Right cardiac atrium (tissue), 5 donors: ENCODE results near the gene RPL29. TPM values are rescaled to one million over a fixed set of nuclear protein-coding genes. Genes with fewer than 3 reads are reported as not detected.

Experiments used
- ATAC-seq, 2 donors: fragments of 200-7000 bp; cut with Tn5 transposase; one replicate each; pipeline versions ENCODE4 v1.8.0 to v1.9.1; 2020; ENCODE audit warnings: moderate library complexity in 2 of 2, mild to moderate bottlenecking in 1 of 2
- DNase-seq, 3 donors: peaks; one replicate each; pipeline ENCODE4 v3.0.0-alpha.2; 2020
- H3K27ac ChIP-seq: one replicate; pipeline ENCODE4 v1.5.1; 2013; ENCODE audit warnings: mild to moderate bottlenecking, low read length, control low read depth, moderate library complexity
- H3K27me3 ChIP-seq: one replicate; pipeline ENCODE4 v1.6.1; 2013; ENCODE audit not compliant: control insufficient read depth, insufficient read depth
- H3K4me1 ChIP-seq: one replicate; pipeline ENCODE4 v1.6.1; 2013; ENCODE audit warnings: low read length; ENCODE audit not compliant: control insufficient read depth, insufficient read depth
- H3K4me3 ChIP-seq: one replicate; pipeline ENCODE4 v1.5.1; 2013; ENCODE audit warnings: low read length, control low read depth
- H3K9me3 ChIP-seq: one replicate; pipeline ENCODE4 v1.6.1; 2013; ENCODE audit warnings: low read length; ENCODE audit not compliant: control insufficient read depth
- WGBS: extraction: QIAGEN DNeasy Blood & Tissue Kit; methylation state at CpG from one replicate; pipeline ENCODE4 v1.1.7; 2013; 5-methylcytosine and 5-hydroxymethylcytosine counted together
- intact Hi-C, 4 donors: fragments of 100-400 bp; cut with DNase I; formaldehyde crosslinking; loops; one replicate each; pipeline versions ENCODE4 v1.11.0 to v1.14.0; 2022 to 2023
- polyA plus RNA-seq: library from polyadenylated mRNA; stranded (reverse); fragments of 200-250 nt; gene quantifications from one replicate; pipeline ENCODE4 v1.2.3, GENCODE V29; 2013
- total RNA-seq, 4 donors: library from RNA; stranded (reverse); fragmentation: NEBNext Ultra II Directional; extraction: Animal tissue kit (Norgen Biotek cat#: 25700); gene quantifications; one replicate each; pipeline ENCODE4 v1.2.1, GENCODE V29; 2021
- donor health status: healthy with polysubstance abuse.
- donor health status: DM: no; HTN: yes; CAD: no.
- donor health status: DM: no; HTN: no; CAD: no.
- donor health status: DM: no; HTN: yes; CAD: no; lungs with severe emphysema.
- donor health status: DM: yes; HTN: yes; CAD: no.

The RPL29 gene
- total and polyA plus RNA-seq, 5 donors, result 548 to 1,285 (median 645) TPM

DNA sequence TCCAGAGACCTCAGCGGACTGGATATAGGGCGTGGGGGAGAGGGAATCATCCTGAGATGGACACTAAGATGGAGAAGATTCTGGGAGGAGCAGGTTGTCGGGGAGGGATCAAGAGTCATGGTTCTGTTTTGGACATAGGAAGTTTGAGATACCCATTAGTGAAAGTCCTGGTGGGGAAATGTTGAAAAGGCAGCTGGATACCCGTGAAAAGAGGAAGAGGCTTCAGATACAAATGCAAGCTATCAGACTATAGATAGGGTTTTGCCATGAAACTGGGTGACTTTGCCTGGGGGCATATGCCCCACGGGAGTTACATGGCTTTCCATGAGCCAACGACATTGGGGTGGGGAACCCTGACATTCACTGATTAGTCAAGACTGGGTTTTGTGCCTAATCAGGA, 41.6 kb downstream of the RPL29 start:
- WGBS, result 67% methylated on average over 6 of the region's 6 CpGs
- Histone ChIP-seq H3K27ac (no peak overlapping the region), H3K4me1 (peaks cover 2% of the 10 kb centered on the region), H3K27me3 (no peaks in the 10 kb centered on the region), H3K9me3 (no peaks in the 10 kb centered on the region), H3K4me3 (no peak overlapping the region)
- no peak for ATAC-seq
- DNase-seq, result no peak
- intact Hi-C loops, result no loop called here

- Histone ChIP-seq H3K4me3 (no peak overlapping the region), H3K27ac (no peak overlapping the region), H3K4me1 (peaks cover 2% of the 10 kb centered on the region), H3K9me3 (no peaks in the 10 kb centered on the region), H3K27me3 (no peaks in the 10 kb centered on the region)
- no peak for ATAC-seq
- intact Hi-C loops, result no loop called here
- DNase-seq, result no peak
- 59% methylated on average over 3 of the region's 3 CpGs for WGBS
These were observed 42.2 kb downstream of the RPL29 start for GRCh38 chr3:51953445-51953844.

DNA sequence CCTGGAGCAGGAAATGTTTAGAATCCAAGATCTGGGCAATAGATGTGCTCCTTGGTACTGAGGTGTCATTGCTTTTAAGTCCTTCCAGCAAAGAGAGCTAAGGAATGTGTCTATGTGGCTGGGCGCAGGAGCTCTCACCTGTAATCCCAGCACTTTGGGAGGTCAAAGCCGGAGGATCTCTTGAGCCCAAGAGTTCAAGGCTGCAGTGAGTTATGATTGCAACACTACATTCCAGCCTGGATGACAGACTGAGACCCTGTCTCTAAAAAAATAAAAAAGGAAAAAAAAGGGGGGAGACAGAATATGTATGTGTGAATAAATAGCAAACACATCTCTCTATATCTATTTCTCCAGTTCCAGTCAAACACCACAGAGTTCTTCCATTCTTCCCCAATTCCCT, 44.8 kb downstream of the RPL29 start:
- intact Hi-C loops, result no loop called here
- Histone ChIP-seq H3K9me3 (no peaks in the 10 kb centered on the region), H3K4me1 (peaks cover 2% of the 10 kb centered on the region), H3K27ac (no peak overlapping the region), H3K27me3 (no peaks in the 10 kb centered on the region), H3K4me3 (no peak overlapping the region)
- 95% methylated on average over 2 of the region's 2 CpGs for WGBS
- ATAC-seq, result no peak
- DNase-seq, result no peak

DNA sequence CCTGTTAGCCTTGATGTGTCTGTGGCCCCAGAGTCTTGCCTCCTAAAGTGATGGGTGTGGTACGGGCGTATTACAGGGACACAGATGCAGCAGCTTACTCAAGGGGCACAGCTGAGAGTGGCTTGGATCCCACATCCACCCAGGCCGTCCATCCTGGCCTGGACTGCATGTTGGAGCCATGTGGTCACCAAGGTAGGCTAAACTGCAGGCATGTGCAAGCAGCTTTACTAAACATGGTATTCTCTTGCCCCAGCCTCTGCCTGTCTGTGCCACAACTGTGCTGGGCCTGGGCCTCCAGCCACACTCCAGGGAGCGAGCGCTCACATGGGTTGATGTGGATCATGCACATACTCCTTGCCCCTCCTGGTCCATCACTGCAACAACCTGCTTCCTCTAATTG, 46.6 kb downstream of the RPL29 start:
- H3K9me3 ChIP-seq, result no peaks in the 10 kb centered on the region
- intact Hi-C loops, result no loop called here
- no peaks in the 10 kb centered on the region for H3K4me1 ChIP-seq
- no peaks in the 10 kb centered on the region for H3K27me3 ChIP-seq
- DNase-seq, result peak in 1 of 3 donors; percentile 18
- WGBS, result 94% methylated on average over 5 of the region's 5 CpGs
- no peak for ATAC-seq
- no peak overlapping the region for H3K27ac ChIP-seq
- no peak overlapping the region for H3K4me3 ChIP-seq

DNA sequence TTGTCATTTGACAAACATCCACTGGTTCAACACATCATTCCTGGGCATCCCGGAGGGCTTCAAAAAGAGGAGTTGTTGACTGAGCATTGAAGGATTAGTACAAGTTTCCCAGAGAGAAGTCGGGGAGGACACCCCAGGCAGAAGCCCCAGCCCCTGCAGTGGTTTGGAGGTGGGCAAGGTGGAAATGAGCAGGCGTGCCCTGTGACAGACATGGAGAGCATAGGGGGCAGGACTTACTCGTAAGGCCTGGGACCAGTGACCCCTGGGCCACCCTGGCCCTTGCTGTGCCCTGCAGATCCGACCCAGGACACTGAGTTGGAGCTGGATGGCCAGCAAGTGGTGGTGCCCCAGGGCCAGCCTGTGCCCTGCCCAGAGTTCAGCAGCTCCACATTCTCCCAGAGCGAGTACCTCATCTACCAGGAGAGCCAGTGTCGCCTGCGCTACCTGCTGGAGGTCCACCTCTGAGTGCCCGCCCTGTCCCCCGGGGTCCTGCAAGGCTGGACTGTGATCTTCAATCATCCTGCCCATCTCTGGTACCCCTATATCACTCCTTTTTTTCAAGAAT, 47.6 kb downstream of the RPL29 start:
- ATAC-seq, result no peak
- 93% methylated on average over 10 of the region's 10 CpGs for WGBS
- Histone ChIP-seq H3K9me3 (no peaks in the 10 kb centered on the region), H3K4me1 (peaks cover 2% of the 10 kb centered on the region), H3K27me3 (no peaks in the 10 kb centered on the region), H3K27ac (no peak overlapping the region), H3K4me3 (no peak overlapping the region)
- DNase-seq, result peak in 1 of 3 donors; percentile 35
- intact Hi-C loops, result no loop called here

DNA sequence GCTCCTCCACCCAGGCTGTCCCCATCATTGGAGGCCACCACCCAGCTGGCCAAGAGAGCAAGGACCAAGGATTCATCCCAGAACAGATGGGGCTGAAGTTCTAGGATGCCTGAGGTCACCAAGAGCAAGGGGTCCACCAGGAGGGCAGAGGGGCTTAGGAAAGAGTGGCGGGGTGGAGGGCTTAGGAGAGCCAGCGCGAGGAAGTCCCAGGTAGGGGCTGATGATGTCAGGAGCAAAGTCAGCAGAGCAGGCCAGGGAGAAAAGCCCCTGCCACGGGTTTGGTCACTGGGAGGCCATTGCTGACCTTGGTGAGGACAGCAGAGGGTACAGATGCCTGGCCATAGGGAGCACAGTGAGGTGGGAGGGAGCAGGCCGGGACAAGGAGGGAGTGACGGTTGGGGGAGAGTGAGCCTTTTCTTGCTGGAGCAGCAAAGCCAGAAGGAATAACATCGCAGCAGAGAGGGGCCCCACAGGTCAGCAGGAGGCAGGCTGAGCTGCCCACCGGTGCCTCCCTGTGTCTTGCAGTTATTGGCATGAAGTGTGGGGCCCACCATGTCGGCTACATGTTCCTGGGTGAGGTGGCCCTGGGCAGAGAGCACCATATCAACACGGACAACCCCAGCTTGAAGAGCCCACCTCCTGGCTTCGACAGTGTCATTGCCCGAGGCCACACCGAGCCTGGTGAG, 48.3 kb downstream of the RPL29 start:
- intact Hi-C loops, result no loop called here
- 80% methylated on average over 13 of the region's 13 CpGs for WGBS
- Histone ChIP-seq H3K9me3 (no peaks in the 10 kb centered on the region), H3K4me3 (no peak overlapping the region), H3K27me3 (no peaks in the 10 kb centered on the region), H3K27ac (no peak overlapping the region), H3K4me1 (peaks cover 2% of the 10 kb centered on the region)
- DNase-seq, result peak in 1 of 3 donors; percentile 37
- no peak for ATAC-seq

DNA sequence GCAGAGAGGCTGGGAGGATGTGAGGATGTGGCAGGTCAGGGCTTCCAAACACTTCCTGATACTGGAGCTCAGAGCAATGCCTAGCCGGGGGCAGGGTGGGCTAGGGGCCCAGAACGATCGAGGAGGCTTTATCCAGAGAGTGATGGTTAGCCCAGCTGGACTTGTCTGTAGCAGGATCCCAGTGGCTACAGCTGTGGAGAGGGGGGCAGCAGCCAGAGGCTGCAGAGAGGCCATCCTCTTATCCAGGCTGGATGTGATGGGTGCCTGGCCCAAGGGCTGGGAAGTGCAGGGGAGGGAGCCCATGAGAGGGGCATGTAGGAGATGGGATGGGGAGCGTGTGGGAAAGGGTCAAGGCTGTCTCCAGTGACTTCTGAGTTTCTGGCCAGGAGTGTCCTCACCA, 48.9 kb downstream of the RPL29 start:
- Histone ChIP-seq H3K27me3 (no peaks in the 10 kb centered on the region), H3K27ac (no peak overlapping the region), H3K4me3 (no peak overlapping the region), H3K4me1 (peaks cover 2% of the 10 kb centered on the region), H3K9me3 (no peaks in the 10 kb centered on the region)
- ATAC-seq (no peak), DNase-seq (no peak)
- intact Hi-C loops, result no loop called here
- WGBS, result 74% methylated on average over 4 of the region's 4 CpGs

GRCh38 chr3:51945926-51946705, 49.6 kb downstream of the RPL29 start:
- Histone ChIP-seq H3K4me1 (peaks cover 2% of the 10 kb centered on the region), H3K4me3 (no peak overlapping the region), H3K27ac (no peak overlapping the region), H3K27me3 (no peaks in the 10 kb centered on the region), H3K9me3 (no peaks in the 10 kb centered on the region)
- ATAC-seq, result no peak
- intact Hi-C loops, result no loop called here
- no peak for DNase-seq
- 94% methylated on average over 14 of the region's 14 CpGs for WGBS

DNA sequence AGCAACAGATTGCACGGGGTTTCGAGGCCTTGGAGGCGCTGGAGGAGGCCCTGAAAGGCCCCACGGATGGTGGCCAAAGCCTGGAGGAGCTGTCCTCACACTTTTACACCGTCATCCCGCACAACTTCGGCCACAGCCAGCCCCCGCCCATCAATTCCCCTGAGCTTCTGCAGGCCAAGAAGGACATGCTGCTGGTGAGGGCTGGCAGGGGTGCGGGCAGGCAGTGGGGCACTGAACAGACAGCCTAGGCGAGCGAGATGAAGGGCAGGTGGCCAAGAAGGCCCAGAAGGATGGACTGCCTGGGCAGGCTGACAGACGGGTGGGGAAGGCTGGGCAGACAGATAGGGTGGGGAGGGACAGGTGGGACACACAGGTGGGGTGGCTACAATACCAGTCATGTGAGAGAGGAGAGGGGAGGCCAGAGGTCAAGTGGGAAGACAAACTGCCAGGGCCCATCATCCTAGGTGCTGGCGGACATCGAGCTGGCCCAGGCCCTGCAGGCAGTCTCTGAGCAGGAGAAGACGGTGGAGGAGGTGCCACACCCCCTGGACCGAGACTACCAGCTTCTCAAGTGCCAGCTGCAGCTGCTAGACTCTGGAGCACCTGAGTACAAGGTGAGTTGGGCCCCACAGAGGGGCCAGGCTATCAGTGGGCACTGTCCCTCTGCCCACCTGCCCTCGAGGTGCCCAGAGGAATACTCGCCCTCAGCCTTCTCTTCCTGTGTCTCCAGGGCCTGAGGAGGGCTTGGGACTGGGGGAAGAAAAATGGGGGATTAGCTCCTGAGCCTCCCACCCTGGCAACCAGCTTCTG, 50.5 kb downstream of the RPL29 start:
- intact Hi-C loops, result no loop called here
- Histone ChIP-seq H3K27me3 (no peaks in the 10 kb centered on the region), H3K9me3 (no peaks in the 10 kb centered on the region), H3K4me1 (peaks cover 2% of the 10 kb centered on the region), H3K4me3 (no peak overlapping the region), H3K27ac (no peak overlapping the region)
- WGBS, result 85% methylated on average over 18 of the region's 18 CpGs
- DNase-seq (no peak), ATAC-seq (no peak)

DNA sequence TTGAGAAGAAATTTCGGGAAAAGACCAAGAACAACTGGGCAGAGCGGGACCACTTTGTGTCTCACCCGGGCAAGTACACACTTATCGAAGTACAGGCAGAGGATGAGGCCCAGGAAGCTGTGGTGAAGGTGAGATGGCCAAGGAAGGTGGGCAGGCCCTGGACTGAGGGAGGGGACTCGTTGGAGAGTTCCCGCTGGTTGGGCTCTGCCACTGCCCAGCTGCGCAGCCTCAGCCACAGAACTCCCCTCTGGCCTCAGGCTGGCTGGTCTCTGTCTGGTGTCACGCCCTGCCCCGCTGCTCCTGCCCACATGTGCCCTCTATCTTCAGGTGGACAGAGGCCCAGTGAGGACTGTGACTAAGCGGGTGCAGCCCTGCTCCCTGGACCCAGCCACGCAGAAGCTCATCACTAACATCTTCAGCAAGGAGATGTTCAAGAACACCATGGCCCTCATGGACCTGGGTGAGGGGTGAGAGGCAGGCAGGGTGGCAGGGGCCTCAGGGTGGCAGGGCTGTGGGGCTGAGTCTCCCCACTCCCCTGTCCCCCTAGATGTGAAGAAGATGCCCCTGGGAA, 51.2 kb downstream of the RPL29 start:
- no peak overlapping the region for H3K4me3 ChIP-seq
- H3K27me3 ChIP-seq, result no peaks in the 10 kb centered on the region
- H3K27ac ChIP-seq, result no peak overlapping the region
- DNase-seq (no peak), ATAC-seq (no peak)
- intact Hi-C loops, result no loop called here
- WGBS, result 89% methylated on average over 11 of the region's 11 CpGs
- no peaks in the 10 kb centered on the region for H3K9me3 ChIP-seq
- H3K4me1 ChIP-seq, result peaks cover 2% of the 10 kb centered on the region
